ENCODE results near the gene PHF20. TPM values are rescaled to one million over a fixed set of nuclear protein-coding genes. Genes with fewer than 3 reads are reported as not detected.

PHF20 gene
- total and polyA plus RNA-seq, 2 of the 8 experiments (the other 6 are each of a cell fraction or from before 2014, with no cell fraction given): 25.6 to 70.1 TPM

- H2BK5ac ChIP-seq (ENCODE audit: low read depth, low read length): no peak overlapping the region
- TF ChIP-seq POLR2A (IDR thresholded peaks at IDR 0.05; ENCODE audit: control extremely low read depth in 1 of 2, low read depth in 2 of 2, low read length in 2 of 2) (no peak), TBP (IDR thresholded peaks at IDR 0.05; ENCODE audit: low read depth, low read length) (no peak), HDAC6 (IDR thresholded peaks at IDR 0.05; ENCODE audit: low read depth, low read length) (no peak), TAF7 (optimal IDR thresholded peaks at IDR 0.05; ENCODE audit: borderline replicate concordance, low read depth, low read length) (no peak), RFX5 (IDR thresholded peaks at IDR 0.05; ENCODE audit: borderline replicate concordance, low read depth, low read length) (no peak), SIRT6 (IDR thresholded peaks at IDR 0.05; ENCODE audit: low read length) (no peak), CHD1 (IDR thresholded peaks at IDR 0.05; ENCODE audit: low read depth, low read length) (no peak), BACH1 (IDR thresholded peaks at IDR 0.05; ENCODE audit: low read length) (no peak), ASH2L (IDR thresholded peaks at IDR 0.05; ENCODE audit: low read length) (no peak), MAFK (IDR thresholded peaks at IDR 0.05; ENCODE audit: low read depth, low read length) (no peak), JUND (IDR thresholded peaks at IDR 0.05; ENCODE audit: low read length) (no peak), E2F6 (IDR thresholded peaks at IDR 0.05) (no peak), POLR2AphosphoS5 (IDR thresholded peaks at IDR 0.05; ENCODE audit: low read depth, low read length) (no peak)
Measured at GRCh38 chr20:35978041-35978513, 206.3 kb downstream of the PHF20 start.

More at GRCh38 chr20:35978041-35978513, 206.3 kb downstream of the PHF20 start:
- no peaks in the 10 kb centered on the region for H3K9me3 ChIP-seq (ENCODE audit: insufficient read depth in 2 of 2, low read depth in 1 of 2, low read length in 1 of 2)
- no peak overlapping the region for H3K4me2 ChIP-seq (ENCODE audit: insufficient read depth in 1 of 2, low read depth in 2 of 2, low read length in 2 of 2)
- no peaks in the 10 kb centered on the region; a peak in 1 of 7 replicates for H3K4me1 ChIP-seq (replicated peaks in 1 of 4; ENCODE audit: control insufficient read depth in 3 of 4, insufficient read depth in 4 of 4, low read length in 3 of 4)
- H2AK5ac ChIP-seq (ENCODE audit: low read depth, low read length): no peak overlapping the region
- ChIA-PET POLR2A (ENCODE audit: partially characterized antibody) (interaction anchor here (0.6 kb wide), 1 partner anchor 50 kb away, joined by 3 read pairs; no protein-coding TSS in a partner anchor), CTCF (ENCODE audit: partially characterized antibody) (interaction anchor here (1.9 to 10.3 kb wide), 4 partner anchors 9 to 23 kb away, joined by 6 to 138 read pairs (median 10); partner anchors contain the start of genes CNBD2 and SCAND1)
- H3K27me3 ChIP-seq (replicated peaks in 1 of 4; ENCODE audit: control insufficient read depth in 3 of 4, extremely low read depth in 1 of 4, insufficient read depth in 3 of 4, low read length in 3 of 4): no peaks in the 10 kb centered on the region; a peak in 1 of 7 replicates
- H4K5ac ChIP-seq (ENCODE audit: insufficient read length, low read depth, low read length): no peak overlapping the region
- no peaks in the 10 kb centered on the region for H4K20me1 ChIP-seq (replicated peaks in 1 of 2; ENCODE audit: control insufficient read depth in 1 of 2, insufficient read depth in 2 of 2, low read length in 2 of 2)
- H4K91ac ChIP-seq (replicated peaks; ENCODE audit: insufficient read length, low read length): no peak overlapping the region
- 95% methylated on average over 6 of the region's 9 CpGs; no CpG with 5 or more reads in 1 of the 2 experiments for WGBS, 2 experiments (ENCODE audit: extremely low coverage in 1 of 2, insufficient coverage in 1 of 2, insufficient read length in 1 of 2, insufficient replicate concordance in 2 of 2, low coverage in 1 of 2, low lambda C conversion rate in 2 of 2, missing lambda C conversion rate in 1 of 2)
- FAIRE-seq: no peak
- no peak overlapping the region for H2BK15ac ChIP-seq (ENCODE audit: low read length)
- H2BK20ac ChIP-seq (ENCODE audit: low read length): no peak overlapping the region
- no peak overlapping the region for H3K27ac ChIP-seq (ENCODE audit: low read depth, low read length)
- no peaks in the 10 kb centered on the region for H3K36me3 ChIP-seq (ENCODE audit: control insufficient read depth in 2 of 4, insufficient read depth in 4 of 4, low read length in 3 of 4)
- no peak overlapping the region for H4K8ac ChIP-seq (ENCODE audit: extremely low read depth, insufficient read depth, low read length)
- H3K9ac ChIP-seq (replicated peaks in 1 of 4; ENCODE audit: extremely low read depth in 1 of 4, low read depth in 3 of 4, low read length in 3 of 4): no peak overlapping the region
- no peak overlapping the region for H2BK12ac ChIP-seq (ENCODE audit: low read depth, low read length)
- DNase-seq (ENCODE audit: low read depth in 1 of 2, low spot score in 2 of 2): no peak
- no peak overlapping the region for H3K23ac ChIP-seq (ENCODE audit: insufficient read length)
- H3K79me2 ChIP-seq (ENCODE audit: control insufficient read depth in 1 of 2, insufficient read depth in 2 of 2, low read length in 2 of 2): no peaks in the 10 kb centered on the region
- H3K4ac ChIP-seq (replicated peaks; ENCODE audit: insufficient read length, low read depth, low read length): no peak overlapping the region
- H3K79me1 ChIP-seq (ENCODE audit: low read depth, low read length): no peaks in the 10 kb centered on the region; the same call in 1 of the 2 replicates
- H2BK120ac ChIP-seq (replicated peaks; ENCODE audit: low read depth, low read length): no peak overlapping the region
- no peak overlapping the region for H3K14ac ChIP-seq (ENCODE audit: insufficient read length)
- H3K56ac ChIP-seq (replicated peaks; ENCODE audit: insufficient read length, low read depth, low read length): no peak overlapping the region
- no peak overlapping the region for H3K18ac ChIP-seq (ENCODE audit: extremely low read depth, low read length)
- no peak overlapping the region for H2AFZ ChIP-seq (ENCODE audit: low read length)
- H3K23me2 ChIP-seq (ENCODE audit: low read depth, low read length): no peaks in the 10 kb centered on the region
- no peak overlapping the region for H3K4me3 ChIP-seq (ENCODE audit: extremely low read depth in 1 of 4, insufficient read depth in 2 of 4, low read depth in 3 of 4, low read length in 4 of 4)
